Measurements from ENCODE around the gene TMEM212.

TMEM212 gene

DNA sequence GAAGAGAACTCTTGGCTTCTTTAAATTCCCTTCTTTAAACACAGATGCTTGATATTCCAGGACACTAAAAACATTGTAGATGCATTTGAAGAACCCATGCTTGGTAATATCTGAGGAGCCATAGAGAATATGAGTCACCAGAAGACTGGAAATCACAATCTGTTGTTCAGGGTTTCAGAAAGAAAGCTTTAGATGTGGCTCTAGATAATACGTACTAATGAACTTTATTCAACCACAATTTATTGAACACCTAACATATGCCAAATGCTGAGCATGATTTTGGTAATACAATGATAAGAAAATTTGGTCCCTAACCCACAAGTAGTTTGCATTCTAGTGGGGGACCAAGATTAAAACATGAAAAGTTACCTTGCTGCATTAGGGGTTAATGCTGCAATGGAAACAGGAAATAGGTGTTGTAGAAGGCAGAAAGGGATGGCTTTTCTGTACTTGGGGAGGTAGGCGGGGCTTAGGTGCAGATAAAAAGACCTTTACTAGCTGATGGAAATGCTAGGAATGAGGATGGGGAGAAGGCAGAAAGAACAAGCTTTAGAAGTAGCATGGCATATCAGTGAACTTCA lies 21.3 kb upstream of the TMEM212 start:
- H3K79me2 ChIP-seq (ENCODE audit: control insufficient read depth, insufficient read depth, low read length): no peaks in the 10 kb centered on the region
- no peak overlapping the region for H2BK15ac ChIP-seq (replicated peaks; ENCODE audit: low read depth)
- no peaks in the 10 kb centered on the region for H3K27me3 ChIP-seq (ENCODE audit: insufficient read depth, low read length, poor library complexity)
- no peak overlapping the region for H2BK120ac ChIP-seq (ENCODE audit: low read depth, low read length)
- H3K9ac ChIP-seq (ENCODE audit: low read length): no peak overlapping the region
- no peak overlapping the region for H3K4ac ChIP-seq (ENCODE audit: low read depth, low read length)
- no peak overlapping the region for H3K56ac ChIP-seq (ENCODE audit: low read length)
- no peak overlapping the region for H2BK5ac ChIP-seq (ENCODE audit: low read length)
- H2AK5ac ChIP-seq (ENCODE audit: low read length): no peak overlapping the region
- no peaks in the 10 kb centered on the region for H3K36me3 ChIP-seq (ENCODE audit: control insufficient read depth, insufficient read depth, low read length)
- no peak overlapping the region for H4K8ac ChIP-seq (ENCODE audit: low read depth, low read length)
- H3K23ac ChIP-seq (ENCODE audit: low read length): no peak overlapping the region
- no peaks in the 10 kb centered on the region for H3K4me1 ChIP-seq (ENCODE audit: control insufficient read depth, low read depth, low read length)
- H3K4me2 ChIP-seq (ENCODE audit: low read length): no peak overlapping the region
- H3K79me1 ChIP-seq (ENCODE audit: low read length): no peaks in the 10 kb centered on the region
- no peak overlapping the region for H3K18ac ChIP-seq (ENCODE audit: low read length)
- H3K27ac ChIP-seq (ENCODE audit: low read depth, low read length): no peak overlapping the region
- WGBS (ENCODE audit: extremely low coverage, insufficient coverage, low lambda C conversion rate): no CpG with 5 or more reads among the region's 2 CpGs
- DNase-seq: no peak
- no peak overlapping the region for H3K4me3 ChIP-seq (ENCODE audit: low read length)
- no peak overlapping the region for H4K5ac ChIP-seq (ENCODE audit: low read length)

DNA sequence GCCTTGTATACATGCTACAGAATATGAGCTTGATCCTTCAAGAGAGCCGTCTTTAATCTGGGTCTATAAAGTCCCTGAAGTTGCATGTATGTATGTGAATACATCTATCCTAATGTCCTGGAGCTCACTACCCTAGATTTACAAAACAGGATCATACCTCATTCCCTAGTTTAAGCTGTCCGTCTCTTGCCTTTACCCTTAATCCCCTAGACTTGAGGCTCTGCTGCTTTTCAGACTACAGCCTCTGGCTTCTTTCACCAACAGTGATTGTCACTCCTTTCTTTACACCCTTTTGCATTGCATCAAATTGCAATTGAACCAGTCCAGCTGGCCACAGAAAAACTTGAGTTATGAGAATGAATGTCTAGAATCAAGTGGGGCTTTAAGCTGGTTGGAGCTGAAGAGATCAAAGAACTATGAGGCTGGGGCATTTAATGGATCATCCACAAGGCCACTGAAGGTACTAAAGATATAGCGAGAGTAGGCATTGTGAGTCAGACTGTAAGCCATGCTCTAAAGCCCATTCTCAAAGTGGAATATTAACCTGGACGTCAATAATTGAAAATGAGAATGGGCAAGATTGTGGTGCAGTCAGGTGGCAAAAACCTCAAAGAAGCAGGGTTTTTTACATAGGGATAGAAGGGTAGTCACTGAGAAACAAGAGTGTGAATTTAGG lies 20.6 kb upstream of the TMEM212 start:
- Histone ChIP-seq H3K4me1 (ENCODE audit: control insufficient read depth, low read depth, low read length) (no peaks in the 10 kb centered on the region), H3K27ac (ENCODE audit: low read depth, low read length) (no peak overlapping the region)

DNA sequence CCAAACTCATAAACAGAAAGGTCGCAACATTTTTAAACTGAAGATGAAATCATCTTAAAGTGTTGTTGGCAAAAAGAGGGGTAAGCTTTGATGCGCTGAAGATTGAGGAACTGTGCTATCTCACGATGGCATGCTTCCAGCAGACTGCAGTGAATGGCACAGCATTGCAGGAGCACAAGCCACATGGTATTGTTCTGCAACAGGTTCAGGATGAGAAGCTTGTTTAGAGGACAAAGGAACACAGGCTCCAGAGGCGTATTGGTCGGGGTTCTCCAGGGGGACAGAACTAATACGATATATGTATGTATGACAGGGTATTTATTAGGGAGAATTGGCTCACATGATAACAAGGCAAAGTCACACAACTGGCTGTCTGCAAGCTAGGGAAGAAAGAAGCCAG lies 19.0 kb upstream of the TMEM212 start:
- Histone ChIP-seq H3K79me1 (ENCODE audit: low read length) (no peaks in the 10 kb centered on the region), H2AK5ac (ENCODE audit: low read length) (no peak overlapping the region), H3K79me2 (ENCODE audit: control insufficient read depth, insufficient read depth, low read length) (no peaks in the 10 kb centered on the region), H3K27ac (ENCODE audit: low read depth, low read length) (no peak overlapping the region), H4K5ac (ENCODE audit: low read length) (no peak overlapping the region), H3K4me1 (ENCODE audit: control insufficient read depth, low read depth, low read length) (no peaks in the 10 kb centered on the region), H3K4me3 (ENCODE audit: low read length) (no peak overlapping the region), H3K18ac (ENCODE audit: low read length) (no peak overlapping the region), H2BK120ac (ENCODE audit: low read depth, low read length) (no peak overlapping the region), H2BK5ac (ENCODE audit: low read length) (no peak overlapping the region), H3K56ac (ENCODE audit: low read length) (no peak overlapping the region), H2BK15ac (replicated peaks; ENCODE audit: low read depth) (no peak overlapping the region), H3K36me3 (ENCODE audit: control insufficient read depth, insufficient read depth, low read length) (no peaks in the 10 kb centered on the region), H3K27me3 (ENCODE audit: insufficient read depth, low read length, poor library complexity) (no peaks in the 10 kb centered on the region), H3K23ac (ENCODE audit: low read length) (no peak overlapping the region), H4K8ac (ENCODE audit: low read depth, low read length) (no peak overlapping the region), H3K4ac (ENCODE audit: low read depth, low read length) (no peak overlapping the region), H3K4me2 (ENCODE audit: low read length) (no peak overlapping the region), H3K9ac (ENCODE audit: low read length) (no peak overlapping the region)
- WGBS (ENCODE audit: extremely low coverage, insufficient coverage, low lambda C conversion rate): no CpG with 5 or more reads among the region's 6 CpGs
- no peak for DNase-seq

More for the DNA sequence above, 20.6 kb upstream of the TMEM212 start:
- no peak overlapping the region for H3K18ac ChIP-seq (ENCODE audit: low read length)
- no peak overlapping the region for H3K4ac ChIP-seq (ENCODE audit: low read depth, low read length)
- H3K23ac ChIP-seq (ENCODE audit: low read length): no peak overlapping the region
- no peak overlapping the region for H3K4me2 ChIP-seq (ENCODE audit: low read length)
- H2BK5ac ChIP-seq (ENCODE audit: low read length): no peak overlapping the region
- no peak overlapping the region for H2BK15ac ChIP-seq (replicated peaks; ENCODE audit: low read depth)
- DNase-seq: no peak
- H3K9ac ChIP-seq (ENCODE audit: low read length): no peak overlapping the region
- WGBS (ENCODE audit: extremely low coverage, insufficient coverage, low lambda C conversion rate): no CpG with 5 or more reads among the region's 4 CpGs
- H3K27me3 ChIP-seq (ENCODE audit: insufficient read depth, low read length, poor library complexity): no peaks in the 10 kb centered on the region
- no peak overlapping the region for H3K56ac ChIP-seq (ENCODE audit: low read length)
- no peak overlapping the region for H3K4me3 ChIP-seq (ENCODE audit: low read length)
- H4K8ac ChIP-seq (ENCODE audit: low read depth, low read length): no peak overlapping the region
- no peak overlapping the region for H4K5ac ChIP-seq (ENCODE audit: low read length)
- no peaks in the 10 kb centered on the region for H3K36me3 ChIP-seq (ENCODE audit: control insufficient read depth, insufficient read depth, low read length)
- no peaks in the 10 kb centered on the region for H3K79me2 ChIP-seq (ENCODE audit: control insufficient read depth, insufficient read depth, low read length)
- no peaks in the 10 kb centered on the region for H3K79me1 ChIP-seq (ENCODE audit: low read length)
- no peak overlapping the region for H2BK120ac ChIP-seq (ENCODE audit: low read depth, low read length)
- no peak overlapping the region for H2AK5ac ChIP-seq (ENCODE audit: low read length)

DNA sequence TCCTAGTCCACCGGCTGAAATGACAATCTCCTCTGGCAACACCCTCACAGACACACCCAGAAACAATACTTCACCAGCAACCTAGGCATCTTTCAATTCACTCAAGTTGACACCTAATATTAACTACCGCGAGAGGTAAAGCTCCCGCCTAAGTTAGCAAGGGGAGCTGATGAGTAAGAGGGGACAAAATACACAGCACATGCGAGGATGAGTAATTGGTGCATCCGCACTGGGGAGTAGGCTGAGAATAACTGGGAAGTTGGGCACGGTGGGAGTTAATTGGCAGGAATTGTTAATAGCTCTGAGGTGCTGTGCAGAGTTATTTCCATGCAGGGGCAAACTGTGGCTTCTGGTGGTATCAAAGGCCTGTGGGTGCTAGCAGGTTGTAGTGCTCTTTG lies 18.3 kb upstream of the TMEM212 start:
- Histone ChIP-seq H2BK5ac (ENCODE audit: low read length) (no peak overlapping the region), H4K5ac (ENCODE audit: low read length) (no peak overlapping the region), H2BK120ac (ENCODE audit: low read depth, low read length) (no peak overlapping the region), H3K56ac (ENCODE audit: low read length) (no peak overlapping the region), H3K79me1 (ENCODE audit: low read length) (no peaks in the 10 kb centered on the region), H3K9ac (ENCODE audit: low read length) (no peak overlapping the region), H3K79me2 (ENCODE audit: control insufficient read depth, insufficient read depth, low read length) (no peaks in the 10 kb centered on the region), H2BK15ac (replicated peaks; ENCODE audit: low read depth) (no peak overlapping the region), H3K36me3 (ENCODE audit: control insufficient read depth, insufficient read depth, low read length) (no peaks in the 10 kb centered on the region), H4K8ac (ENCODE audit: low read depth, low read length) (no peak overlapping the region), H3K4me1 (ENCODE audit: control insufficient read depth, low read depth, low read length) (no peaks in the 10 kb centered on the region), H3K4me2 (ENCODE audit: low read length) (no peak overlapping the region), H3K23ac (ENCODE audit: low read length) (no peak overlapping the region), H3K4ac (ENCODE audit: low read depth, low read length) (no peak overlapping the region), H3K4me3 (ENCODE audit: low read length) (no peak overlapping the region), H3K18ac (ENCODE audit: low read length) (no peak overlapping the region), H3K27me3 (ENCODE audit: insufficient read depth, low read length, poor library complexity) (no peaks in the 10 kb centered on the region), H2AK5ac (ENCODE audit: low read length) (no peak overlapping the region), H3K27ac (ENCODE audit: low read depth, low read length) (no peak overlapping the region)
- DNase-seq: no peak
- no CpG with 5 or more reads among the region's 7 CpGs for WGBS (ENCODE audit: extremely low coverage, insufficient coverage, low lambda C conversion rate)

DNA sequence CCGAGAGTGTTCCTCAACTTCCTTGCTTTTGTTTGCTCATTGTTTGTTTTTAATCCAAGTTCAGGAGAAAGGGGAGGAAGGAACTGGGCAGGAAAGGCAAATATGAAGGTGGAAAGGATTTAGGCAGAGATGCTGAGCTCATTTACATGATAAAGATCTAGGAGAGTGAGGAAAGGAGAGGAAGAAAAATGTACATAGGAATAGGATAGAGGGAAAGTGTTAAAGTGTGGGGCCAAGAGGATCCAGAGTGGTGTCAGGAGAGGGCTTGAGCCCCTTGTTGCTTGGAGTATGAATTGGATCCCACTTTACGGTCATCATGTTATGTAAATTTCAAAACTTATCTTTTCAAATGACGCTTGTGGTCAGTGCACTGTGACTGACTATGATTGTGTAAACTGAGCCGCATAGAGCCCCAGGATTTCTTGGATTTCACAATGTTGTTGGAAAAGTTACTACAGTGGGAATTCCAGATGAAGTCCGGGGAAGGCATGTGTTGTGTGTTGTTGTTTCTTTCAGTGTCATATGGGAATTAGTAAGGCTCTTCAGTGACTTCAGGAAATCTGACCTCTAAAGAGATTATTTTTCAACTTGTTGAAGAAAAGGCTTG lies 17.8 kb upstream of the TMEM212 start:
- Histone ChIP-seq H3K9ac (ENCODE audit: low read length) (no peak overlapping the region), H4K5ac (ENCODE audit: low read length) (no peak overlapping the region), H3K27me3 (ENCODE audit: insufficient read depth, low read length, poor library complexity) (no peaks in the 10 kb centered on the region), H2BK120ac (ENCODE audit: low read depth, low read length) (no peak overlapping the region), H2BK5ac (ENCODE audit: low read length) (no peak overlapping the region), H3K36me3 (ENCODE audit: control insufficient read depth, insufficient read depth, low read length) (no peaks in the 10 kb centered on the region), H3K18ac (ENCODE audit: low read length) (no peak overlapping the region), H3K27ac (ENCODE audit: low read depth, low read length) (no peak overlapping the region), H3K79me2 (ENCODE audit: control insufficient read depth, insufficient read depth, low read length) (no peaks in the 10 kb centered on the region), H3K4ac (ENCODE audit: low read depth, low read length) (no peak overlapping the region), H4K8ac (ENCODE audit: low read depth, low read length) (no peak overlapping the region), H3K56ac (ENCODE audit: low read length) (no peak overlapping the region), H2AK5ac (ENCODE audit: low read length) (no peak overlapping the region), H3K4me2 (ENCODE audit: low read length) (no peak overlapping the region), H3K79me1 (ENCODE audit: low read length) (no peaks in the 10 kb centered on the region), H3K4me3 (ENCODE audit: low read length) (no peak overlapping the region), H3K4me1 (ENCODE audit: control insufficient read depth, low read depth, low read length) (no peaks in the 10 kb centered on the region), H3K23ac (ENCODE audit: low read length) (no peak overlapping the region), H2BK15ac (replicated peaks; ENCODE audit: low read depth) (no peak overlapping the region)
- no CpG with 5 or more reads among the region's 5 CpGs for WGBS (ENCODE audit: extremely low coverage, insufficient coverage, low lambda C conversion rate)
- peak; percentile 15 for DNase-seq

All from mesendoderm (in vitro differentiated cells).